Fibroblast of peridontal ligament (primary cell): ENCODE results near the gene FKBP10.
"Not testable (repeated sequence)": the region's sequence is repeated elsewhere in the genome, so short reads cannot be mapped to it uniquely, and the experiment has no call there.

ENCODE experiments used
- DNase-seq: peaks from one replicate; pipeline ENCODE4 v3.0.0-alpha.2; 2010; ENCODE audit errors: extremely low read depth

The FKBP10 gene

DNA sequence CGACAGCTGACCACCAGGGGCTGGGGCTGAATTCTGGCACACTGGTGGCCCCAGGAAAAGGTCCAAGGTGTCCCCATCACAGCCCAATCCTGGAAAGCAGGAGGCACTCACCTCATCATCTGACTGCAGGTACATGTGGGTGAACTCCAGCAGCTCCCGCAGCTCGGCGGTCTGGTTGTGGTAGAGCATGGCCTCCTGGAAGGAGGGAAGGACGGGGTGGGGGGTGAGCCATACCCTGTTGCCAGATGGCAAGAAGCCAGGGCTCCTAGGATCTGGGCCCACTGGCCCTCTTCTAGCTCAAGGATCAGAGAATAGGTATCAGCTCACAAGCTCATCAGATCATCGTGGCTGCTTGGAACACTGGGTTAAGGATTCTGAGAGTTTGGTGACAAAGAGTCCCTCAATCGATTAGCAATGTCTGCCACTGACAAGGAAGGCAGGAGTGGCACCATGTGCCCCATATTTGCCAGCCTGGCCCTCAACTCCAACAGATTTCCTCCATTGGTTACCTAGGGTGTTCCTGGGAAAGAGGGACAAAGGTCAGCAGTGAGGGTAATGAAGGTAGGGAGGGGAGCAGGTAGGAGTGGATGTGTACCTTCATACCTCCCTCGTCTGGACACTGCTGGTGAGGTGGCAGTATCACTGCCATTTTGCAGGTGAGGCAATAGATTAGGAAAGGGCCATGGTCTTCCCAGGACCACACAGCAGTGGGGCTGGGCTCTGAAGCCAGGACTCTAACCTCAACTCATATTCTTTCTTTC lies 5.9 kb upstream of the FKBP10 start:
- DNase-seq = no peak

DNA sequence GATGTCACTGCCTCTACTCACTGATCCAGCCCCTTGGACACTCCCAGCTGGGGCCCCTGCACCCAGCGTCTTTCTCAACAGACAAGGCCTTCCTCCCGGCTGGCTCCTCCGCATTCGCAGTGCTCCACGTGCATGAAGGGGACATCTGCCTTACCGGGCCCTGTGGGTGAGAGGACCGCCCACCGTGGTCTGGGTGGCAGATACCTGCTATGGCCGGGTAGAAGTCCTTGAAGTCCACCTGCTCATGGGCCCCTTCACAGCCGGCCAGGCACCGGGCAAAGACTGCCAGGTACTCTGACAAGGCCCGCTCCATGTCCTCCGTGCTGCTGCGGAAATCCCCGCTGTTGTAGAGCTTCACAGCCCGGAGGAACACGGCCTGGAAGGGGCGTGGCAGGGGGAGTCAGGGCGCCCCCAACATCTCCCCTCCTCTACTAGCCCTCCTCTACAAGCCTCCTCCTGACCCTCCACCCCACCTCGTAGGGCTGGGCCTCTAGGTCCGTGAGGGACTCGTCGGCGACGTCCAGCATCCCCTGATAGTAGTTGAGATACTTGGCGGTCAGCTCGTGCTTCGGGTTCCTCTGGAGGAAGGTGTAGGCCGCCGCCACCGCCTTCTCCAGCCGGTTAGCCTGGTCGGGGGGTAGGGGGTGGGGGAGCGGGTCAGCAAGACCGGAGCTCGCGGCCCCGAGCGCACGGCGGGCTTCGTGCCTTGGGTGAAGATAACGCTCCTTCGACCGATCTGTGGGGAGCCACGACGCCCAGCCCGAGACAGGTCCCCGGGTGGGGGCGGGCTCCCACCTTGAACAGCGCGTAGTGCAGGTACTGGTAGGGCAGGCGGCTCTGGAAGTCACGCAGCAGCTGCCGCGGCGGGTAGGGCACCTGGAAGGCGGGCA lies 1.9 kb upstream of the FKBP10 start:
- DNase-seq = no peak

DNA sequence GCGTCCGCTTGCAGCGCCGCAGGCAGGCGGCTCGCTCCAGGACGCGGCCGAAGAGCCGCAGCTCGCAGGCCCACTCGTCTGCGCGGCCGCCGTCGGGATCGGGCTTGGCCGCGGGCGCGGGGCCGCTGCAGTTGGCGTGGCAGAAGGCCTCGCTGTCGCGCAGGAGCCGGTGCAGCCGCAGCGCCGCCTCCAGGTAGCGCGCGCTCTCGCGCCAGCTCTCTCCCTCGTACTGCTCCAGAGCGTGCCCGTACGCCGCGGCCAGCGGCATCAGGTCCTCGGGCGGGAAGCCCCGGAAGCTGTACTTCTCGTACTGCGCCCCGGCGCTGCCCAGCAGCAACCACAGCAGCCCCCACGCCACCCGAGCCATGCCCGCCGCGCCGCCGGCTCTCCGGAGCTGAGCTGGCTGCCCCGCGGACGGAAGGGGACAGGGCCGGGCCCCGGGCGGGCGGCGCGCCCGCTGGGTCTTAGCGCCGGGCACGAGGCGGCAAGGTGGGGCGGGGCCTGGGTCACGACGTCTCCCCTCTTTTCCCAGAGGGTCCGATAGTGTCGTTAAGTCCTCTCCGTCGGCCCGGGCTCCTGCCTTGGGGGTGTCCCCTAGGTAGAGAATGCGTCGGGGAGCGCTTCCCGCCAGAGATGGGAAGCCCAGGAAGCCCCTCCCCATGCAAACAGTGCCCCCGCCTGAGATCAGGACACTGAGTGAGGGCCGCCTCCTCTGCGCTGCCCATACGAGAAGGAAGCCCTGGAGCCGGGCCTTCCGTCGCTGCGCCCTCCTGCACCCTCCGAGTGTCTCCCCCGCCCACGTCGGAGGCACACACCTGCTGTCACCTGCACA lies 1.0 kb upstream of the FKBP10 start, which contains the start of gene P3H4:
TSS of gene P3H4 (minus strand) at position 401 of the 832 bp plus-strand sequence. CDS start at position 367, 34 bp downstream.
- DNase-seq = peak; percentile 68

DNA sequence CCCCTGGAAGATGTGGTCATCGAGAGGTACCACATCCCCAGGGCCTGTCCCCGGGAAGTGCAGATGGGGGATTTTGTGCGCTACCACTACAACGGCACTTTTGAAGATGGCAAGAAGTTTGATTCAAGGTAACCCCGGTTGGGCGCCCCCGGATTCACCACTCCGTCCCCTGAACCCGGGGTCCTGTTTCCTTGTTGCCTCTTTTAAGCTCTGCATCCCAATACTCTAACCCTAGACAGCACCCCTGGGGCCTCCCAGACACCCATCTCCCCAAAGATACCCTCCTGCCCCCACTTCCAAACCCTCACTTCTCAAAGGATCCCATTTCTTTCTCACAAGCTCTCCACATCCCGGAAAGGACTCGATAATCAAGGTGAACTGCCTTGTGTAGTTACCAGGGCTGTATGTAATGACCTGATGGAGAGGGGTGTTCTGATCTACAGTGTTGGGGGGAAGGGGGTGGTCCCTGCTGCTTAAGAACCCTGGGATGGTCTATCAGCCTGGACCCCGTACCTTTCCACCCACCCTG lies 412 bp downstream of the FKBP10 start:
- no peak for DNase-seq

DNA sequence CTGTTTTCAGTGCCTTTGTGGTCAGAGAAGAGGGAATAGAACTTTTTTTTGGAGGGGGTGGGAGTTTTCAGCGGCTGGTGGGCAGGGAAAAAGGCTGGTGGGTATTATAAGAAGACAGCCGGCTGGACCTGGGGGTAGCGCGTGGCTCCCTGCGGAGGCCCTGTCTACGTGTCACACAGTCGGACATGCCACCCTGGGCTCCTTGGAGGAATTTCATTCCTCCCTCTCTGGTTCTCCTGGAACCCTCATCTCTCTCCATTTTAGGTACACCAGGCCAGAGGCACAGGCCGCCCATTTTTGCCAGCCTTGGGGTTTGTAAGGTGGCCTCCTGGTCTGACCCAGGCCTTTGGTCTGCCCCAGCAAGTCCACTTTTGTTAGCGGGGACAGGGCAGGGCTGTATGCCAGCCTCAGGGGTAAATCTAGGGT lies 908 bp downstream of the FKBP10 start:
- DNase-seq = no peak

DNA sequence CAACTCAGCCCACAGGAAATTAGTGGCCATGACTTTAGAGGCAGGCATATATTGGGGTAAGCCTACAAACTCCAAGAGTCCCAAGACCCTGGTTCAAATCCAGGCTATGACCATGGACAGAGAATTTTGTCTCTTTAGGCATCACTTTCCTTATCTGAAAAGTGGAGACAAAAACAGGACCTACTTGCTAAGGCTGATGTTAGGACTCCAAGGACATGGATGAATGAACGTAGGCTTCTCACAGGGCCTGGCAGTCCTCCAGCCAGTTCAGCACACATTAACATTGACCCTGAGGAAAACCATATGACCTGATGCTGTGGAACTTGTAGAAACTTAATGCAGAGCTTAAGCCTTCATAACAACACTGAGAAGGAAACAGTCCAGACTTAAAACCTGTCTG lies 1.4 kb downstream of the FKBP10 start:
- peak; percentile 55 for DNase-seq

DNA sequence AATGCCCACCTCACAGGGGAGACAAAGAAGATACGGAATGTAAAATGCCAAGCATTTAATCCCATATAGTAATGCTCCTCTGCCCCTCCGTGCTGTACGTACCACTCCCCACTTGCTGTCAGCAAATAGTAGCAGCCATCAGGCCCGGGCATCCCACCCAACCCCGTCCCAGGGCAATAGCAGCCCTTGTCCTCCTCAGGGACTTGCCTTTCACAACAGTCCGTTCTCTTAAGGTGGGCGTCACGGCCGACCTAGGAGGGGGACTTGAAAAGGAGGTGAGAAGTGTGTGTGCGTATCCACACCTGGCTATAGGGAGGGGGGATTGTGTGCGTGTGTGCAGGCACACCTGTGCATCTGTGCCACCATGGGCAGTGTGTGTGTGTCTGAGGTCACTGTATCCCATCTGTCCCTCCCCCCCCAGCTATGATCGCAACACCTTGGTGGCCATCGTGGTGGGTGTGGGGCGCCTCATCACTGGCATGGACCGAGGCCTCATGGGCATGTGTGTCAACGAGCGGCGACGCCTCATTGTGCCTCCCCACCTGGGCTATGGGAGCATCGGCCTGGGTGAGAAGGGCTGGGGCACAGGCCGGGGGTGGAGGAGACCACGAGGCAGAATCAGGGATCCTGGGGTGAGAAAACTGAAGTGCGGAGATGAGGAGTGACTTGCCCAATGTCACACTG lies 4.0 kb downstream of the FKBP10 start:
- no peak for DNase-seq

DNA sequence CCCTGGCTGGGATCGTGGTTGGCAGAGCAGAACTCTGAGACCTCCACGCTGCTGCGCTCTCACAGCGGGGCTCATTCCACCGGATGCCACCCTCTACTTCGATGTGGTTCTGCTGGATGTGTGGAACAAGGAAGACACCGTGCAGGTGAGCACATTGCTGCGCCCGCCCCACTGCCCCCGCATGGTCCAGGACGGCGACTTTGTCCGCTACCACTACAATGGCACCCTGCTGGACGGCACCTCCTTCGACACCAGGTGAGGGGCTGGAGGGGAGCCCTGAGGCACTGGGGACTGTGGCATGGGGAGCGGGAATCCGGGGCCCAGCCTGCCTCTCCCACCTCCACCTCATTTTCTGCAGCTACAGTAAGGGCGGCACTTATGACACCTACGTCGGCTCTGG lies 5.2 kb downstream of the FKBP10 start:
- DNase-seq = no peak

DNA sequence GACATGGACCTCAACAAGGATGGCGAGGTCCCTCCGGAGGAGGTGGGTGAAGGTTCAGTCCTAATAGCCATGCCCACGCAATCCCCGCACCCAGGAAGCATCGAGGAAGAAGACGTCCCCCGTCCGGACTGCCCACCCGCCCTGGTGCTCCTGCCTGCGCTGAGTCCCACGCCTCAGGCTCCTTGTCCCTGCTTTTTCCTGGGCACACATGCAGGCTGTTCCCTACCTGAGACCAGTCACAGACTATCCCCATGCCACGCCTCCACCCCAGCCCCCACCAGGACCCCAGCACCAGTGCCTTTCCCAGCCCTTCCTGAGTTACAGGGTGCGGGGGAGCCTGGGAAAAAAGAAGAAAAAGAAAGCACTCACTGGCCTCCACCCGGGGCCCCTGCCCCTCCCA lies 9.0 kb downstream of the FKBP10 start:
- no peak for DNase-seq

DNA sequence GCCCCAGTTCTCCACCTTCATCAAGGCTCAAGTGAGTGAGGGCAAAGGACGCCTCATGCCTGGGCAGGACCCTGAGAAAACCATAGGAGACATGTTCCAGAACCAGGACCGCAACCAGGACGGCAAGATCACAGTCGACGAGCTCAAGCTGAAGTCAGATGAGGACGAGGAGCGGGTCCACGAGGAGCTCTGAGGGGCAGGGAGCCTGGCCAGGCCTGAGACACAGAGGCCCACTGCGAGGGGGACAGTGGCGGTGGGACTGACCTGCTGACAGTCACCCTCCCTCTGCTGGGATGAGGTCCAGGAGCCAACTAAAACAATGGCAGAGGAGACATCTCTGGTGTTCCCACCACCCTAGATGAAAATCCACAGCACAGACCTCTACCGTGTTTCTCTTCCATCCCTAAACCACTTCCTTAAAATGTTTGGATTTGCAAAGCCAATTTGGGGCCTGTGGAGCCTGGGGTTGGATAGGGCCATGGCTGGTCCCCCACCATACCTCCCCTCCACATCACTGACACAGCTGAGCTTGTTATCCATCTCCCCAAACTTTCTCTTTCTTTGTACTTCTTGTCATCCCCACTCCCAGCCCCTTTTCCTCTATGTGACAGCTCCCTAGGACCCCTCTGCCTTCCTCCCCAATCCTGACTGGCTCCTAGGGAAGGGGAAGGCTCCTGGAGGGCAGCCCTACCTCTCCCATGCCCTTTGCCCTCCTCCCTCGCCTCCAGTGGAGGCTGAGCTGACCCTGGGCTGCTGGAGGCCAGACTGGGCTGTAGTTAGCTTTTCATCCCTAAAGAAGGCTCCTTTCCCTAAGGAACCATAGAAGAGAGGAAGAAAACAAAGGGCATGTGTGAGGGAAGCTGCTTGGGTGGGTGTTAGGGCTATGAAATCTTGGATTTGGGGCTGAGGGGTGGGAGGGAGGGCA lies 9.7 kb downstream of the FKBP10 start:
- DNase-seq = no peak

DNA sequence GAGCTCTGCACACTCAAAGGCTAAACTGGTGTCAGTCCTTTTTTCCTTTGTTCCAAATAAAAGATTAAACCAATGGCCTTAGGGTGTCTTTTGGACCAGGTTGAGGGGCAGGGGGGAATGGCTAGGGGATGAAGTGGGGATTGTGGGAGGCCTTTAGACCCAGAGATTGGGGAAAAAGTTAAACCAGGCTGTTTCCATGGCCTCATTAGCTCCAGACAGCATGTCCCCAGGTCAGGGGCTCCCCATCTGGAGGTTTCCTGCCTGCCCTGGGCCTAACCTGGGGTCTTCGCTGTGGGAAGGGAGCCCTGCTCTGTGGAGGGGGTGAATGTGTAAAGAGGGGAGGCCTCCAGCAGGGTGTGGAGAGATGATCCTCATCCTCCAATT lies 10.3 kb downstream of the FKBP10 start:
- no peak for DNase-seq

DNA sequence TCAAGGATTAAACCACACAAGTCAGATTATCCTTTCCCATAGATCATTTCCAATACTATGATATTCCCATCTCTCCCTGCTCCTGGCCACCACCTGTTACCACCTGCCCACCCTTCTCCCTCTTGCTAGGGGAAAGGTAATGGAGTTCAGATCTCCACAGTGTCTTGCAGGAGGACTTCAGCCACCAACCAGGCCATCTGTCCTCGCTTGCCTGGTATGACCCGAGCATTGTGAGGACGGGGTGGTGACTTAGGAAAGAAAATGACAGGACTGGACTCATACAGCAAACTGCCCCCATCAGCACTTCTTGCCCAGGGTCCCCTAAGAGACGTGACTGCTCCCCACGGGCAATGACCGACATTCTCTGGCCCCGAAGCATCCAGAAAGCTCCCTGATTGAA lies 10.8 kb downstream of the FKBP10 start:
- no peak for DNase-seq

DNA sequence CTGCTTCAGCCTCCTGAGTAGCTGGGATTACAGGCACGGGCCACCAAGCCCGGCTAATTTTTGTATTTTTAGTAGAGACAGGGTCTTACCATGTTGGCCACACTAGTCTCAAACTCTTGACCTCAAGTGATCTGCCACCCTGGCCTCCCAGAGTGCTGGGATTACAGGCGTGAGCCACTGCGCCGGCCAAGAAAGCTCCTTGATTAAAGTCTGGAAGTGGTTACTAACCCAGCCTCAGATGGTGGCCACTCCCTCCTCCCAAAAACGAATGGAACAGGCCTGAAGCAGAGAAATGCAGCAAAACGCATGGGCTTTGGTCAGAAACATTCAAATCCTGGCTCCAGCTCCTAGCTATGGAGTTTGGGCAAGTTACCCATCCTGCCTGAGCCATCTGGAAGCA lies 11.3 kb downstream of the FKBP10 start:
- DNase-seq = peak; percentile 79

DNA sequence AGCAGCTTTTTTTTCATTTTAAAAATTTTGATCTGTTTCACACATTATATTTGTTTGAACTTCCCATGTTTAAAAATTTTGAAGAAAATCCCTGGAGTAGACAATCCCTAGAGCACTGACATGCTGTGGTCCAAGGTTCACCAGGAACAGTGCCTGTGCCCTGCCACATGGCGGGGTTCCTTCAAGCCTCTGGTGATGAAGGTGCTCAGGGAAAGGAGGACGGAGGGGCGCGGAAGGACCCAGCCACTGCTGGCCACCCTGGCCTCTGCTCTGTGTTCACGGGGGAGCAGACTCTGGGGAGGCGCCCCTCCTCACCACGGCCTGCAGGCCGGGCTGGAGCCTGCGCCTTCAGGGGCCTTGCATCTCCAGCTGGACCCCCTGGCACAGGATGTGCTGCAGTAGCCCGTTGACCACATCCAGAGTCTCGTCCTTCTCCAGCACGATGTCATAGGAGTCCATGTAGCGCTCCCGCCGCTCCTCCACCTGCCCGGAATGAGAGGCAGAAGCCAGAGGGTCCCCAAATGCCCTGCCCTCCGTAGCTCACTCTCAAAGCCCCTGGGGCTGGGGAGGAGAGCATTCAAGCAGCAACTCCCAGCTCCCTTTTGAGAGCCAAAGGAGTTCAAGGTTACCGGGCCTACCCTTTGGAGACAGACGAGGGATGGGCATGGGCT lies 12.5 kb downstream of the FKBP10 start:
- no peak for DNase-seq

DNA sequence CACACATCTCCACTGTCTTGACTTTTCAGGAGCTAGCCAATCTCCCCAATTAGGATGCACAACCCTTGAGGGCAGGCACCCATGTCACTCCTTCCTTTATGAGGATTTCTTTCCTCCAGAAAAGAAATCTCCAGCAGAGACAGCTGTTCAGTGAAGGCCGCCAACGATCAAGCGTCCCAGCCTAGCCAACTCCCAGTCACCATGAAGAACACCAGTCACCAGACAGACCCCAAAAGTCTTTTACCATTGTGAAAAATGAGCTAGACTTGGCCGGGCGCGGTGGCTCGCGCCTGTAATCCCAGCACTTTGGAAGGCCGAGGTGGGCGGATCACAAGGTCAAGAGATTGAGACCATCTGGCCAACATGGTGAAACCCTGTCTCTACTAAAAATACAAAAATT lies 17.2 kb downstream of the FKBP10 start:
- not testable (repeated sequence) for DNase-seq

DNA sequence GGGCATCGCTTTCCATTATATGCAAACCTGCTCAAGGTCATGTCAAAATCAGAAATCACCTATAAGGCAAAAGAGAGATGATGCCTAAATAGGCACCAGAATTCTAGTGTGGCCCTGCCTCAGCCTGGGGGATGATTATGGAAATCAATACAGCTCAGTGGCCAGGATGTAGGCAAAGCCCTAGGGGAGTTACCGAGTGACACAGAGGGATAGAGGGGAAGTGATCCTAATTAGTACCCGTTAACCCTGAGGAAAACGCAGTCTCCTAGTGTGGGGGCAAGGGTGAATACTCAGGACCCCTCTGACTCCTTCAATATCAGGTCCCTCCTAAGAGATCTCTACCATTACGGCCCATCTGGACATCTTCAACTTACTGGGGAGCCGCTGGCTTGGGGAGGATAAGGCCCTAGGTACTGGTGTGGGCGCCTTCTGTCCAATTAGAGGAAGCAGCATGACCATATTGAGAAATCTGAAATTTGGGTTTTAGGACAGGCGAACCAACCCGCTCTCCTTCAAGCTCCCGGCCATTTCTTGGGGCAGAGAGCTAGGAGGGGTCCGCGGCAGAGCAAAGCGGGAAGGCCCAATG lies 22.5 kb downstream of the FKBP10 start:
- no peak for DNase-seq

DNA sequence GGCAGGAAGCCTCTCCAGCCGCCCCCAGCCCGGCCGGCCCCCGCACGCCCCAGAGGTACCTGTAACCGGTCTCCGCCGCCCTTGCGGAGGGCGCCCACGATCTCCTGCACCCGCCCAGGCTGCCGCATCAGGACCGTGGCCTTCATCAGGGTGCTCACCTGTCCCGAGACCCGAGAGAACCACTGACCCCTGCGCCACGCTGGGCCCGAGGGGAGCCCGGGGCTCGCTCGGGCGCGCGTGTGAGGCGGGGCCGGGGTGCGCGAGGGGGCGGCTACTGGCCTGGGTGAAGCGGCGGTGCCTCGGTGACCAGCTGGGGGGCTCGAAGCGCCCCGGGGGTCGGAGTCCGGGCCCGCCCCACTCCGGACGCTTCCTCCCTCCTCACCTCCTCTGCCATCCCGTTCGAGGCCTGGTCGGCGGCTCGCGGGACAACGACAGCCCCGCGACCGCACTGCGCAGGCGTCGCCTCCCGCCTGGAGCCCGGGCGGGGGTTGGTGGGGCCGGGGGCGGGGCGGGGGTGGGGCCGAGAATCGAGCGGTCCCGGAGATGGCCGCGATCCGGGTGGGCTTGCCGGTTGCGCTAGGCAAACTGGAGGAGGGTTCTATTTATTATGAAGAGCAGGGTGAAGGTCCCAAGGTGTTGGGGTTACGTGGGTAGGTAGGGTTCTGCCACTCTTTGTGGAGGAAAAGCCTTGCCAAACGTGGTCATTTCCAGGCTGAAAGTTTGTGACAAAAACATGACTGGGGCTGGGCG lies 23.2 kb downstream of the FKBP10 start, which contains the start of gene NT5C3B:
TSS of gene NT5C3B (minus strand) at position 433 of the 750 bp plus-strand sequence. CDS start at position 394, 39 bp downstream.
- no peak for DNase-seq

DNA sequence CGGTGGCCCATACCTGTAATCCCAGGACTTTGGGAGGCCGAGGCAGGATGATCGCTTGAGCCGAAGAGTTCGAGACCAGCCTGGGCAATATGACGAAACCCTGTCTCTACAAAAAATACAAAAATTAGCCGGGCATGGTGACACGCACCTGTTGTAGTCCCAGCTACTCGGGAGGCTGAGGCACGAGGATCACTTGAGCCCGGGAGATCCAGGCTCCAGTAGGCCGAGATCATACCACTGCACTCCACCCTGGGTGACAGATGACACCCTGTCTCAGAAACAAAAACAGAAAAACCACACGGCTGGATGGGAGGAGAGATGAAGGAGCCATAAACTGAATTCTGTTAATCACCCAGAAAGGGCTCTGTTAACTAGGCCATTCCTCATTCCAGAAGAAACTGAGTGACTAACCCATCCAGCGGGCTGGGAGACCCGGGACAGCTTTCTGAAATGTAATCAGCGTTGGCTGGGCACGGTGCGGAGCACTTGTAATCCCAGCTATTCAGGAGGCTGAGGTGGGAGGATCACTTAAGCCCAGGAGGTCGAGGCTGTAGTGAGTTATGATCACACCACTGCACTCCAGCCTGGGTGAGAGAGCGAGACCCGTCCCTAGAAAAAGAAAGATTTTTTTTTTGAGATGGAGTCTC lies 23.9 kb downstream of the FKBP10 start:
- no peak for DNase-seq
